ENCODE data around the gene GADD45G. TPM values are rescaled to one million over a fixed set of nuclear protein-coding genes. Genes with fewer than 3 reads are reported as not detected.

GADD45G gene
- 8.6 TPM for total RNA-seq

GRCh38 chr9:89604729-89605464 lies at the start of gene GADD45G:
TSS of gene GADD45G (plus strand) at chr9:89605012. CDS start at chr9:89605122, 110 bp downstream.

Other genes starting within 250 kb of the GADD45G start
- 53.8 TPM for gene SEMA4D, start 106.9 kb upstream of the GADD45G start, total RNA-seq

All from metanephros (tissue), 1 donor.